HepG2 (cell line): ENCODE data around the gene CTNND1. TPM values are rescaled to one million over a fixed set of nuclear protein-coding genes. Genes with fewer than 3 reads are reported as not detected.
A peak's percentile ranks its signal among the peaks of the same experiment; 100 is the strongest.

ENCODE experiments used
- ARID2 ChIP-seq: sonication (generic); formaldehyde crosslinking; IDR thresholded peaks from 2 replicates; pipeline ENCODE4 v1.8.1; 2022; ENCODE audit warnings: mild to moderate bottlenecking, missing genetic modification reagents, borderline replicate concordance
- ARNT ChIP-seq: fragments of 450-650 bp; IDR thresholded peaks from 2 replicates; pipeline ENCODE4 v1.6.1; 2017
- FOXA3 ChIP-seq: IDR thresholded peaks from 2 replicates; pipeline ENCODE4 v1.6.1; 2016; ENCODE audit warnings: missing genetic modification reagents, missing compliant biosample characterization
- IKZF1 ChIP-seq: fragments of 450-650 bp; IDR thresholded peaks from 2 replicates; pipeline ENCODE4 v1.7.1; 2016
- JUND ChIP-seq: sonication (generic); formaldehyde crosslinking; IDR thresholded peaks from 2 replicates; pipeline ENCODE4 v1.8.0; 2022; ENCODE audit warnings: mild to moderate bottlenecking, missing genetic modification reagents
- RXRB ChIP-seq: IDR thresholded peaks from 2 replicates; pipeline ENCODE4 v1.6.1; 2016; ENCODE audit warnings: borderline replicate concordance, missing genetic modification reagents, missing compliant biosample characterization
- ZFP90 ChIP-seq: sonication (generic); formaldehyde crosslinking; IDR thresholded peaks from 2 replicates; pipeline ENCODE4 v1.8.0; 2022; ENCODE audit warnings: missing genetic modification reagents, mild to moderate bottlenecking, inconsistent platforms, borderline replicate concordance
- ZNF224 ChIP-seq: sonication (generic); formaldehyde crosslinking; IDR thresholded peaks from 2 replicates; pipeline ENCODE4 v1.5.0; 2020; ENCODE audit warnings: mild to moderate bottlenecking, missing genetic modification reagents
- ZNF619 ChIP-seq: sonication (generic); formaldehyde crosslinking; IDR thresholded peaks from 2 replicates; pipeline ENCODE4 v1.4.0; 2020; ENCODE audit warnings: mild to moderate bottlenecking, missing genetic modification reagents
- ZNF703 ChIP-seq: sonication (generic); formaldehyde crosslinking; IDR thresholded peaks from 2 replicates; pipeline ENCODE4 v1.5.1; 2020; ENCODE audit warnings: missing genetic modification reagents, mild to moderate bottlenecking, moderate library complexity, borderline replicate concordance
- ZNF724P ChIP-seq: sonication (generic); formaldehyde crosslinking; IDR thresholded peaks from 2 replicates; pipeline ENCODE4 v1.8.0; 2022; ENCODE audit warnings: missing genetic modification reagents, borderline replicate concordance
- ZSCAN30 ChIP-seq: sonication (generic); formaldehyde crosslinking; IDR thresholded peaks from 2 replicates; pipeline ENCODE4 v1.5.0; 2020; ENCODE audit warnings: mild to moderate bottlenecking, missing genetic modification reagents
- polyA plus RNA-seq, 8 experiments: library from polyadenylated mRNA; depleted of rRNA in 3 of 8; stranded (reverse) in 7 of 8; unstranded in 1 of 8; fragments of >200 nt; fragmentation: Illumina TruSeq in 4 of 8; extraction: Trizol in 4 of 8; gene quantifications; 2 replicates each; pipeline versions ENCODE4 v1.2.1 to v1.2.3, GENCODE V29; 2011 to 2016; ENCODE audit warnings: low read depth in 4 of 8, missing spikeins in 1 of 8, mixed read lengths in 1 of 8; ENCODE audit not compliant: insufficient read depth in 1 of 8
- total RNA-seq, 5 experiments: library from RNA; depleted of rRNA; stranded (reverse); fragments of >200 nt; fragmentation: Illumina TruSeq; extraction: Trizol; gene quantifications; 2 replicates each; pipeline ENCODE4 v1.2.3, GENCODE V29; 2016; ENCODE audit warnings: low read depth in 1 of 5
- TF ChIP-seq, protein P1 (sequence below): IDR thresholded peaks from 2 replicates; pipeline ENCODE4 v1.6.1; 2018; ENCODE audit warnings: missing genetic modification reagents
- TF ChIP-seq, protein P2 (sequence below): sonication (generic); formaldehyde crosslinking; IDR thresholded peaks from 2 replicates; pipeline ENCODE4 v1.8.0; 2023; ENCODE audit warnings: mild to moderate bottlenecking, missing genetic modification reagents
- TF ChIP-seq, protein P3 (sequence below): IDR thresholded peaks from 2 replicates; pipeline ENCODE4 v1.6.1; 2016; ENCODE audit warnings: mild to moderate bottlenecking
- TF ChIP-seq, protein P4 (sequence below): sonication (generic); formaldehyde crosslinking; IDR thresholded peaks from 2 replicates; pipeline ENCODE4 v1.4.0; 2020; ENCODE audit warnings: missing genetic modification reagents, borderline replicate concordance
- TF ChIP-seq, protein P5 (sequence below): sonication (generic); formaldehyde crosslinking; IDR thresholded peaks from 2 replicates; pipeline ENCODE4 v1.5.0; 2020; ENCODE audit warnings: mild to moderate bottlenecking, missing genetic modification reagents, borderline replicate concordance

The CTNND1 gene
- total and polyA plus RNA-seq, 2 of the 13 experiments (the other 11 are each of a cell fraction or from before 2014, with no cell fraction given): 117 to 128 TPM

DNA sequence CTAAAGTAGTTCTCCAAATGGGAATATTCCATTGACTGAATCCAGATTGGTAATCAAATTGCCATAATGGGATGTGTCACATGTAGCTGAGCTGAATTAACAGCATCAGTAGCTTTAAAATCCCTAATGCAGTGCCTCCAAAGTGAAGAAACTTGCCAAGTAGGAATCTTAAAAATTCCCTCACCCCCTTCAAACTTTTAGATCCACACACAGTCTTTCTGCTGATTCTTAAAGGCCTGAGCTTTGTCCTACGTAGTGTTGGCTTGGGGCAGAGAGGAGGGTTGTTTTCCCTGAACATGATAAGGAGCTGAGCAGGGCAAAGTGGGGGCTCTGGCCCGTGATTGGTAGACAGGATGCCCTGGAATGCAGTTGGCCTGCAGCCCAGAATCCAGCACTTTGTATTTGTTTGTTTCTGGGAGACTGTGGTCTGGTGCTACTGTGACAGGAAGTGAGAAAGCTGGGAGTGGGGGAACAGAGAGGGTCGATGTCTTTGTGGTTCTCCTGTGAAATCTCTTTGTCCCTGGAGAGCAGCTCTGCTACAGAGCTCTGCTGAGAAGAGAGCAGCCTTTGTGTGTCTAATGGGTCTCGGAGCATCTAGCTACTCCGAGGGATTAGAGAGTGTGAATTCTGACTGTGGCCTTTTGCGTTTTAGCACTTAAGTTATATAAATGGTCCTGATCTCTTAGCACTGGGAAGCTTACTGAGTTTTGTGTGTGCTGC, 16.9 kb downstream of the CTNND1 start (continued):
- TF ChIP-seq FOXA3 (CRISPR knock-in tag) (peak; percentile 82; the same call in 1 of the 2 replicates), ZNF619 (CRISPR knock-in tag) (no peak), JUND (CRISPR knock-in tag) (peak; percentile 40; the same call in 1 of the 2 replicates), ZNF224 (CRISPR knock-in tag) (0 out of 2 replicates have a peak, but pooled peaks have one; percentile 49), ZNF703 (CRISPR knock-in tag) (no peak), ZSCAN30 (CRISPR knock-in tag) (0 out of 2 replicates have a peak, but pooled peaks have one; percentile 51), ARID2 (no peak), RXRB (CRISPR knock-in tag) (peak; percentile 85; the same call in 1 of the 2 replicates), ZFP90 (CRISPR knock-in tag) (no peak), ZNF724P (CRISPR knock-in tag) (no peak), ARNT (no peak), IKZF1 (no peak)
- TF ChIP-seq, protein P1, sequence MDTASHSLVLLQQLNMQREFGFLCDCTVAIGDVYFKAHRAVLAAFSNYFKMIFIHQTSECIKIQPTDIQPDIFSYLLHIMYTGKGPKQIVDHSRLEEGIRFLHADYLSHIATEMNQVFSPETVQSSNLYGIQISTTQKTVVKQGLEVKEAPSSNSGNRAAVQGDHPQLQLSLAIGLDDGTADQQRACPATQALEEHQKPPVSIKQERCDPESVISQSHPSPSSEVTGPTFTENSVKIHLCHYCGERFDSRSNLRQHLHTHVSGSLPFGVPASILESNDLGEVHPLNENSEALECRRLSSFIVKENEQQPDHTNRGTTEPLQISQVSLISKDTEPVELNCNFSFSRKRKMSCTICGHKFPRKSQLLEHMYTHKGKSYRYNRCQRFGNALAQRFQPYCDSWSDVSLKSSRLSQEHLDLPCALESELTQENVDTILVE (CRISPR knock-in tag): no peak
- TF ChIP-seq, protein P2, sequence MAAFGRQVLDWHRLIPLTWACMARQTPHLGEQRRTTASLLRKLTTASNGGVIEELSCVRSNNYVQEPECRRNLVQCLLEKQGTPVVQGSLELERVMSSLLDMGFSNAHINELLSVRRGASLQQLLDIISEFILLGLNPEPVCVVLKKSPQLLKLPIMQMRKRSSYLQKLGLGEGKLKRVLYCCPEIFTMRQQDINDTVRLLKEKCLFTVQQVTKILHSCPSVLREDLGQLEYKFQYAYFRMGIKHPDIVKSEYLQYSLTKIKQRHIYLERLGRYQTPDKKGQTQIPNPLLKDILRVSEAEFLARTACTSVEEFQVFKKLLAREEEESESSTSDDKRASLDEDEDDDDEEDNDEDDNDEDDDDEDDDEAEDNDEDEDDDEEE (CRISPR knock-in tag): 0 out of 2 replicates have a peak, but pooled peaks have one; percentile 41
- TF ChIP-seq, protein P3, sequence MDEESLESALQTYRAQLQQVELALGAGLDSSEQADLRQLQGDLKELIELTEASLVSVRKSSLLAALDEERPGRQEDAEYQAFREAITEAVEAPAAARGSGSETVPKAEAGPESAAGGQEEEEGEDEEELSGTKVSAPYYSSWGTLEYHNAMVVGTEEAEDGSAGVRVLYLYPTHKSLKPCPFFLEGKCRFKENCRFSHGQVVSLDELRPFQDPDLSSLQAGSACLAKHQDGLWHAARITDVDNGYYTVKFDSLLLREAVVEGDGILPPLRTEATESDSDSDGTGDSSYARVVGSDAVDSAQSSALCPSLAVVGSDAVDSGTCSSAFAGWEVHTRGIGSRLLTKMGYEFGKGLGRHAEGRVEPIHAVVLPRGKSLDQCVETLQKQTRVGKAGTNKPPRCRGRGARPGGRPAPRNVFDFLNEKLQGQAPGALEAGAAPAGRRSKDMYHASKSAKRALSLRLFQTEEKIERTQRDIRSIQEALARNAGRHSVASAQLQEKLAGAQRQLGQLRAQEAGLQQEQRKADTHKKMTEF: peak; percentile 84
- TF ChIP-seq, protein P4, sequence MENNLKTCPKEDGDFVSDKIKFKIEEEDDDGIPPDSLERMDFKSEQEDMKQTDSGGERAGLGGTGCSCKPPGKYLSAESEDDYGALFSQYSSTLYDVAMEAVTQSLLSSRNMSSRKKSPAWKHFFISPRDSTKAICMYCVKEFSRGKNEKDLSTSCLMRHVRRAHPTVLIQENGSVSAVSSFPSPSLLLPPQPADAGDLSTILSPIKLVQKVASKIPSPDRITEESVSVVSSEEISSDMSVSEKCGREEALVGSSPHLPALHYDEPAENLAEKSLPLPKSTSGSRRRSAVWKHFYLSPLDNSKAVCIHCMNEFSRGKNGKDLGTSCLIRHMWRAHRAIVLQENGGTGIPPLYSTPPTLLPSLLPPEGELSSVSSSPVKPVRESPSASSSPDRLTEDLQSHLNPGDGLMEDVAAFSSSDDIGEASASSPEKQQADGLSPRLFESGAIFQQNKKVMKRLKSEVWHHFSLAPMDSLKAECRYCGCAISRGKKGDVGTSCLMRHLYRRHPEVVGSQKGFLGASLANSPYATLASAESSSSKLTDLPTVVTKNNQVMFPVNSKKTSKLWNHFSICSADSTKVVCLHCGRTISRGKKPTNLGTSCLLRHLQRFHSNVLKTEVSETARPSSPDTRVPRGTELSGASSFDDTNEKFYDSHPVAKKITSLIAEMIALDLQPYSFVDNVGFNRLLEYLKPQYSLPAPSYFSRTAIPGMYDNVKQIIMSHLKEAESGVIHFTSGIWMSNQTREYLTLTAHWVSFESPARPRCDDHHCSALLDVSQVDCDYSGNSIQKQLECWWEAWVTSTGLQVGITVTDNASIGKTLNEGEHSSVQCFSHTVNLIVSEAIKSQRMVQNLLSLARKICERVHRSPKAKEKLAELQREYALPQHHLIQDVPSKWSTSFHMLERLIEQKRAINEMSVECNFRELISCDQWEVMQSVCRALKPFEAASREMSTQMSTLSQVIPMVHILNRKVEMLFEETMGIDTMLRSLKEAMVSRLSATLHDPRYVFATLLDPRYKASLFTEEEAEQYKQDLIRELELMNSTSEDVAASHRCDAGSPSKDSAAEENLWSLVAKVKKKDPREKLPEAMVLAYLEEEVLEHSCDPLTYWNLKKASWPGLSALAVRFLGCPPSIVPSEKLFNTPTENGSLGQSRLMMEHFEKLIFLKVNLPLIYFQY (CRISPR knock-in tag): 0 out of 2 replicates have a peak, but pooled peaks have one; percentile 51
- TF ChIP-seq, protein P5, sequence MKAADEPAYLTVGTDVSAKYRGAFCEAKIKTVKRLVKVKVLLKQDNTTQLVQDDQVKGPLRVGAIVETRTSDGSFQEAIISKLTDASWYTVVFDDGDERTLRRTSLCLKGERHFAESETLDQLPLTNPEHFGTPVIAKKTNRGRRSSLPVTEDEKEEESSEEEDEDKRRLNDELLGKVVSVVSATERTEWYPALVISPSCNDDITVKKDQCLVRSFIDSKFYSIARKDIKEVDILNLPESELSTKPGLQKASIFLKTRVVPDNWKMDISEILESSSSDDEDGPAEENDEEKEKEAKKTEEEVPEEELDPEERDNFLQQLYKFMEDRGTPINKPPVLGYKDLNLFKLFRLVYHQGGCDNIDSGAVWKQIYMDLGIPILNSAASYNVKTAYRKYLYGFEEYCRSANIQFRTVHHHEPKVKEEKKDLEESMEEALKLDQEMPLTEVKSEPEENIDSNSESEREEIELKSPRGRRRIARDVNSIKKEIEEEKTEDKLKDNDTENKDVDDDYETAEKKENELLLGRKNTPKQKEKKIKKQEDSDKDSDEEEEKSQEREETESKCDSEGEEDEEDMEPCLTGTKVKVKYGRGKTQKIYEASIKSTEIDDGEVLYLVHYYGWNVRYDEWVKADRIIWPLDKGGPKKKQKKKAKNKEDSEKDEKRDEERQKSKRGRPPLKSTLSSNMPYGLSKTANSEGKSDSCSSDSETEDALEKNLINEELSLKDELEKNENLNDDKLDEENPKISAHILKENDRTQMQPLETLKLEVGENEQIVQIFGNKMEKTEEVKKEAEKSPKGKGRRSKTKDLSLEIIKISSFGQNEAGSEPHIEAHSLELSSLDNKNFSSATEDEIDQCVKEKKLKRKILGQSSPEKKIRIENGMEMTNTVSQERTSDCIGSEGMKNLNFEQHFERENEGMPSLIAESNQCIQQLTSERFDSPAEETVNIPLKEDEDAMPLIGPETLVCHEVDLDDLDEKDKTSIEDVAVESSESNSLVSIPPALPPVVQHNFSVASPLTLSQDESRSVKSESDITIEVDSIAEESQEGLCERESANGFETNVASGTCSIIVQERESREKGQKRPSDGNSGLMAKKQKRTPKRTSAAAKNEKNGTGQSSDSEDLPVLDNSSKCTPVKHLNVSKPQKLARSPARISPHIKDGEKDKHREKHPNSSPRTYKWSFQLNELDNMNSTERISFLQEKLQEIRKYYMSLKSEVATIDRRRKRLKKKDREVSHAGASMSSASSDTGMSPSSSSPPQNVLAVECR (CRISPR knock-in tag): peak; percentile 51; the same call in 1 of the 2 replicates
